ENCODE results near the gene PIGX. TPM values are rescaled to one million over a fixed set of nuclear protein-coding genes. Genes with fewer than 3 reads are reported as not detected.

PIGX gene
- polyA plus RNA-seq, 4 donors: 27.3 to 33.3 (median 29.7) TPM

DNA sequence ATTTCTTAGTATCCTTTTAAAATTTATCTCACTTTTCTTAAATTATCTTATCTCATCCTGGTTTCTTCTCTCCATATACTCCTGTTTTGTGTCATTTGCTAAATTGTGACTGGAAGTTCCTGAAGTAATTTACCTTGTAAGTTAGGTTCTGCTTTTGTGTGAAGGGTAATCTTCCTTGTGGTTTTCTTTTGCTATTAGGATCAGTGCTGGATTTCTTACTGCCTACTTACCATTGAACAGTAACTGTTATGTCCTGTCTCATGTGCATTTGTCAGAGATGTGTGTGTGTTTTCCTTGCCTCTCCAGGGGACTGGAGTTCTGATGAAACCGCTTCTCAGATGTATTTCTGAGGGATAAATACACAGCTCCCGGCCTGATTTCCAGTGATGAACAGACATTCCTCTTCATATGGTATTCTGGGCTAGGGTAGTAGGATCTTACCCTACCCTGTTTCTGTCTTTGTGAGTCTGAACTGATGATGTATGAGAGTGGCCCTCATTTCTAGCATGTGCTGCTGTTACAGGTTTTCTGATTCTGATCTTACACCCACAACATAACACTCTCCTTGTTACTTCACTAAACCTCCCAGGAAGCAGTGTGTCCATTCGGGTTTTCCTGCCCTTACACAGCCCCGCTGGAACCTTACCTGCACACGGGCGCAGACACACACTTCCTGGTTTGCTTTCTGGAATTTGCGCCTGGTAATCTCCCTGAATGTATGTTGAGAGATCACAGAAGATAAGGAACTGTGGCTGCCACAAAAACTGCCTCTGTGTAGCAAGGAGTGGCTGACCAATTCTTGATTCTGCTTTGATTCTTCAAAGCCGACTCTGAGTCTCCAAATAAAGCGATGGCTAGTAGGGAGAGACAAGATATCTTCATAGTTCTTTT lies 42.2 kb downstream of the PIGX start:
- no peak for DNase-seq (ENCODE audit: low read depth in 4 of 4, low spot score in 2 of 4)

GRCh38 chr3:196756732-196757131 lies 44.6 kb downstream of the PIGX start:
- DNase-seq (ENCODE audit: low read depth in 4 of 4, low spot score in 2 of 4): no peak

DNA sequence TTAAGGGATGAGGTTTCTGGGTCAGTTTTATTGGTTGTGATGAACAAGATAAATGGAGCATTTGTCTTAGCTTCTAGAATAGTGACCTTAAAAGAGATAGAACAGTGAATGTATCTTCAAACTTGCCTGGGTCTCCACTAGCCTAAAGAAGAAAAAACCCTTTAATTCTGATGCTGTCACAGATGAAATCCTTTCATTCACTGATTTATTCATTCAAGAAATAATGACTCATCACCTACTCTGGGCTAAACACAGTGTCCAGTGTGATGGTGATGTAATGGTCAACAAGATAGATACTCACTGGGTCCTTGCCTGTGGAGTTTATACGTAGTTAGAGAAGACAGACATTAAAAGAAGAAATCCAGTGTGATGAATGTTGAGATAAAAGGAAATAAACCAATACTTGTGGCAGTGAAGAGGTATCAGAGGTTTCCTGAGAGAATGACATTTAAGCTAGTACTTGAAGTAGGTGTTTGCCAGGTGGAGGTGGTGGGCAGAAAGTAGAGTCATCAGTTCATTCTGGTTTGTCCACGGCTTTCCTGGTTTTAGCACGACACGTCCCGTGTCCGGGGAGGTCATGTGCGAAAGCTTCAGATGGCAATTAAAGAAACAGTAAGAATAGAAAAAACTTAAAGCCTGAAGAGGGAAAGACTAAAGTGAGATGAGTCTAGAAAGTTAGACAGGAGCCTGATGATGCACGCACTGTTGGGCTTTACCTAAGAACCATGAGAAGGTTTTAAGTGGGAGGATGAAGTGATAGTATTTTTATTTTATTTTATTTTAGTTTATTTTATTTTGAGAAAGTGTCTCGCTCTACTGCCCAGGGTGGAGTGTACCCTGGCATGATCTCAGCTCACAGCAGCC lies 45.9 kb downstream of the PIGX start:
- DNase-seq (ENCODE audit: low read depth in 4 of 4, low spot score in 2 of 4): no peak

DNA sequence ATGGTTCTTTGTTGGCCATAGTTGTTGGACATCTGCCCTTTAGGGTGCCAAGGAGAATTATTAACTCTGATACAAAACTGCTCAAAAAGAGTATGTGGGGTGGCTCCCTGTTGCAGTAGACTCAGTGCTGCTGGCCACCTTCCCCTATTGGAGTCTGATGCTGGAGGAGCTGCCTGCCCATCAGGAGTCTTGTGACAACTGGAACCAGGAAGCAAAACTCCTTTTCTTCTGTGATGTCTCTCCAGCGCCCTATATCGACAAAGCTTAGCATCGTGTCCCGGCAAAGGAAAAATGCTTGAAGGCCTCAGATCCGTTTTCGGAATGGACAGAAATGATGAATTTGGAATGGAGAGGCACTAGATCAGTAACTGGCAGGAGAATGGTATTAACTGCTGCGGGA lies 51.0 kb downstream of the PIGX start:
- DNase-seq (ENCODE audit: low read depth in 4 of 4, low spot score in 2 of 4): no peak

DNA sequence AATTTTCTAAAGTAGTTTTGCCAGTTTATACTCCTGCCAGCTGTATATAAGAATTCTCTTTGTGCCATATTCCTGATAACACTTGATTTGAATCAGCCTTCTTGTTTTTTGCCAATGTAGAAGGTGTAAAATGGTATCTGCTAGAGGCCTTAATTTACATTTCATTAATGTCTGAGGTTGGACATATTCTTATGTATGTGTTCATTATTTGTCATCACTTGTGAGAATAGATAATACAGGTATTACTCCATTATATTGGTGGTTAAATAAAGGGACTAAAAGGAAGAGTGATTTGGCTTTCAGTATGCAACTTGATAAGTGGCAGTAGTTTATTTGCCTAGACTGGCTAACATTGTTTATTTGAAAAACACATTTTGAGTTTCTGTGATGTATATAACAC lies 53.3 kb downstream of the PIGX start:
- DNase-seq (ENCODE audit: low read depth in 4 of 4, low spot score in 2 of 4): no peak

- DNase-seq (ENCODE audit: low read depth in 4 of 4, low spot score in 2 of 4): no peak
These were observed 58.9 kb downstream of the PIGX start for GRCh38 chr3:196771067-196771466.

- DNase-seq (ENCODE audit: low read depth in 4 of 4, low spot score in 2 of 4): no peak
These were observed 59.9 kb downstream of the PIGX start for GRCh38 chr3:196772102-196772501.

DNA sequence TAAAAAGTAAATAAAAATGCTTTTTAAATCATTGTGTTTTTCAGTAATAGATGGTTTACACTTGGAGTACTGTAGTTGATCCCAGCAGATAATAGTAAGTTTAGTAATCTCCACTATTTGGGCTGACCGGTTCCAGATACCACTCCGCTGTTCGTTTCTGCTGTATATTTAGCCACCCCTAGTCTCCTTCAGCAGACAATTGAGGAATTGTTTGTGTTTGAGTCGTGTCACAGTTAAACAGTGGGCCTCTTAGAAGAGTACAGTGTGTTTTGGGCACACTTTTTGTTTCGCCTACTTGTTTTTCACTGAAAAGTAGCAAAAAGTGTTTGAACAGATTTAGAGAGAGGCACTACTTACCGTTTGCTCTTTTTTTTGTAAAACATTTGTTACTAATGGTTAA lies 60.7 kb downstream of the PIGX start:
- no peak for DNase-seq (ENCODE audit: low read depth in 4 of 4, low spot score in 2 of 4)

GRCh38 chr3:196774191-196774820 lies 62.1 kb downstream of the PIGX start:
- DNase-seq (ENCODE audit: low read depth in 4 of 4, low spot score in 2 of 4): no peak

DNA sequence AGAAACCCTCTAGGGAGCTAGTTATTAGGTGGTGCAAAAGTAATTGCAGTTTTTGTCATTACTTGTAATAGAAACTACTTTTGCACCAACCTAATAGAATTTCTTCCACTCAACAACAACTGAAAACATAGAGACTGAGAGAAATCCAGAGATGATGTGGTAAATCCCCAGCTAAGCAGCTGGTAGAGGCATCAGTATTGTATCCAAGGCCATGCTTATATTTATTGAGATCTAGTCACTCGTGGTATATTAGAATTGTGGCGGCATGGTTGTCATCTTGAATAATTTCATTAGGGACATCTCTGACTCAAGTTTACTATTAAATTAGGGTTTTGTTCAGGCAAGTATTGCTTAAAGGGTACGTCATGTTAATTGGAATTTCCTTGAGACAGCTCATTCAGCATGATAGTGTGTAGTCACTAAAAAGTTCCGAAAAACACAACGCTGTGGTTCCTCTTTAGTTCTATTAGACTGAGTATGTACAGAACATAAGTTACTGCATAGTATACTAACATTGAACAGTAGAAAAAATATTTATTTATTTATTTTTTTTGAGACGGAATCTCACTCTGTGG lies 62.8 kb downstream of the PIGX start:
- no peak for DNase-seq (ENCODE audit: low read depth in 4 of 4, low spot score in 2 of 4)

DNA sequence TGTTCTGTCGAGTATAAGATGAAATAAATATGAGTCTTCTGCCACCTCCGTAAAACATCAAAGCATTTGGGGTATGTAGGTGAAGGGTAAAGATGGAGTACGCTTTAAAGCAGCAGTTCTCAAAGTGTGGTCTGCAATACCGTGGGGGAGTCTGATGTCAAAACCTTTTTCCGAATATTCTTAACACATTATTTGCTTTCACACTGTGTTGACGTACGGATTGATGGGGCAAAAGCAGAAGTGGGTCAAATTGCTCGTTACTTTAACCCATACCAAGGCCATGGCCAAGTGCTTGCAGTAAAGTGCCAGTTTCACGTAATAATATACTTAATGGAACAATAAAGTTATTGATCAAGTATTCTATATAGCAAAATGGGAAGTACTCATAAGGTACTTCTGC lies 63.8 kb downstream of the PIGX start:
- DNase-seq (ENCODE audit: low read depth in 4 of 4, low spot score in 2 of 4): no peak

DNA sequence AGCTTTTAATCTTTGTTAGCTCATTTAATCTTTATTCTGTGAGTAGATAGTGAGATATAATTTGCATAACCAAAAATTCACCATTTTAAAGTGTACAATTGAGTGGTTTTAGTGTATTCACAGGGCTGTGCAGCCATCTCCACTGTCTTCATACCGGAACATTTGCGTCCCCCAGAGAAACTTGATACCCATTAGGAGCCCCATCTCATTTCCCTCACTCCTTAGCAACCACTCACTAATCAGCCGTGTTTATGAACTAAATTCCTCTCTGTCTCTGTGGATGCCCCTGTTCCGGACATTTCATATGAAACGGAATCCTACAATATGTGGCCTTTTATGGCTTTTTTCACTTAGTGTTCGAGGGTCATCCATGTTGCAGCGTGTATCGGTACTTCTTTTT lies 65.7 kb downstream of the PIGX start:
- peak in 1 of 4 donors; percentile 33 for DNase-seq (ENCODE audit: low read depth in 4 of 4, low spot score in 2 of 4)

GRCh38 chr3:196778755-196779154 lies 66.6 kb downstream of the PIGX start:
- DNase-seq (ENCODE audit: low read depth in 4 of 4, low spot score in 2 of 4): no peak

DNA sequence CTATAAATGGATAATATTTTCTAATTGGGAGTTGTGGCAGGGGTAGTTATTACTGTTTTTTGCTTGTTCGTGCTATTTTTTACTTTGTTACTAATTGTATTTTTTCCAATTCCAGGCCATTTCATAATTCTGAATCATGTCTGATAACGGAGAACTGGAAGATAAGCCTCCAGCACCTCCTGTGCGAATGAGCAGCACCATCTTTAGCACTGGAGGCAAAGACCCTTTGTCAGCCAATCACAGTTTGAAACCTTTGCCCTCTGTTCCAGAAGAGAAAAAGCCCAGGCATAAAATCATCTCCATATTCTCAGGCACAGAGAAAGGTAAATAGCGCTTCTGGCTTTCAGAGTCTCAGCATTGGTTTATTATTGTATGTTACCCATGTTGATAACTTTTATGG lies 70.3 kb downstream of the PIGX start:
- no peak for DNase-seq (ENCODE audit: low read depth in 4 of 4, low spot score in 2 of 4)

Other genes with a start within 250 kb of the PIGX start
- 10 to 100 TPM; 13.6 to 18.1 (median 16.0) TPM for gene RNF168, start 208.6 kb upstream of the PIGX start, polyA plus RNA-seq (ENCODE audit: insufficient read length in 4 of 4)
- not detected for gene SMCO1, start 197.0 kb upstream of the PIGX start, polyA plus RNA-seq (ENCODE audit: insufficient read length in 4 of 4)
- gene WDR53, start 143.8 kb upstream of the PIGX start, polyA plus RNA-seq (ENCODE audit: insufficient read length in 4 of 4): 10 to 100 TPM; 15.1 to 19.2 (median 18.0) TPM
- 10 to 100 TPM; 13.7 to 17.2 (median 15.2) TPM for gene FBXO45, start 143.7 kb upstream of the PIGX start, polyA plus RNA-seq (ENCODE audit: insufficient read length in 4 of 4)
- gene NRROS, start 72.7 kb upstream of the PIGX start, polyA plus RNA-seq (ENCODE audit: insufficient read length in 4 of 4): 1 to 10 TPM; 2.4 to 4.2 (median 3.7) TPM
- gene CEP19, start 127 bp upstream of the PIGX start, polyA plus RNA-seq (ENCODE audit: insufficient read length in 4 of 4): 1 to 10 TPM; 5.0 to 5.8 (median 5.3) TPM
- gene PAK2, start 27.5 kb downstream of the PIGX start, polyA plus RNA-seq (ENCODE audit: insufficient read length in 4 of 4): 10 to 100 TPM; 70.4 to 84.0 (median 76.9) TPM
- gene SENP5, start 155.5 kb downstream of the PIGX start, polyA plus RNA-seq (ENCODE audit: insufficient read length in 4 of 4): 10 to 100 TPM; 17.6 to 37.8 (median 24.4) TPM
- 100 to 1,000 TPM in 2 of 4 donors, 10 to 100 TPM in 2; 91.2 to 113 (median 99.1) TPM for gene NCBP2, start 230.2 kb downstream of the PIGX start, polyA plus RNA-seq (ENCODE audit: insufficient read length in 4 of 4)

Data from left renal cortex interstitium (tissue), 4 donors.